ENCODE measurements around the gene SPATA6. TPM values are rescaled to one million over a fixed set of nuclear protein-coding genes. Genes with fewer than 3 reads are reported as not detected.
"Not testable (repeated sequence)": the region's sequence is repeated elsewhere in the genome, so short reads cannot be mapped to it uniquely, and the experiment has no call there.

SPATA6 gene
- total RNA-seq, 1 donor from 2014 or later, result 0.79 TPM

DNA sequence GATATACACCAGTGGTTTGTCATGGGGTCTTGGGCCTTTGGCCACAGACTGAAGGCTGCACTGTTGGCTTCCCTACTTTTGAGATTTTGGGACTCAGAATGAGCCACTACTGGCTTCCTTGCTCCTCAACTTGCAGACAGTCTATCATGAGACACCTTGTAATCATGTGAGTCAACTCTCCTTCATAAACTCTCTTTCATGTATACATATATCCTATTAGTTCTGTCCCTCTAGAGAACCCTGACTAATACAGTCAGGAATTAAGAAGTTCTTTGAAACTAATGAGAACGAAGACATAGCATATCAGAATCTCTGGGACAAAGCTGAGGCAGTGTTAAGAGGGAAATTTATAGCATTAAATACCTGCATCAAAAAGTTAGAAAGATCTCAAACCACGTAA, 138.7 kb downstream of the SPATA6 start:
- Histone ChIP-seq H3K27me3 (ENCODE audit: control insufficient read depth, insufficient read depth, low read length) (no peaks in the 10 kb centered on the region), H3K4me3 (ENCODE audit: low read depth, low read length) (no peak overlapping the region), H3K36me3 (ENCODE audit: control insufficient read depth, insufficient read depth, low read length) (no peaks in the 10 kb centered on the region)
- TF ChIP-seq, protein P1, sequence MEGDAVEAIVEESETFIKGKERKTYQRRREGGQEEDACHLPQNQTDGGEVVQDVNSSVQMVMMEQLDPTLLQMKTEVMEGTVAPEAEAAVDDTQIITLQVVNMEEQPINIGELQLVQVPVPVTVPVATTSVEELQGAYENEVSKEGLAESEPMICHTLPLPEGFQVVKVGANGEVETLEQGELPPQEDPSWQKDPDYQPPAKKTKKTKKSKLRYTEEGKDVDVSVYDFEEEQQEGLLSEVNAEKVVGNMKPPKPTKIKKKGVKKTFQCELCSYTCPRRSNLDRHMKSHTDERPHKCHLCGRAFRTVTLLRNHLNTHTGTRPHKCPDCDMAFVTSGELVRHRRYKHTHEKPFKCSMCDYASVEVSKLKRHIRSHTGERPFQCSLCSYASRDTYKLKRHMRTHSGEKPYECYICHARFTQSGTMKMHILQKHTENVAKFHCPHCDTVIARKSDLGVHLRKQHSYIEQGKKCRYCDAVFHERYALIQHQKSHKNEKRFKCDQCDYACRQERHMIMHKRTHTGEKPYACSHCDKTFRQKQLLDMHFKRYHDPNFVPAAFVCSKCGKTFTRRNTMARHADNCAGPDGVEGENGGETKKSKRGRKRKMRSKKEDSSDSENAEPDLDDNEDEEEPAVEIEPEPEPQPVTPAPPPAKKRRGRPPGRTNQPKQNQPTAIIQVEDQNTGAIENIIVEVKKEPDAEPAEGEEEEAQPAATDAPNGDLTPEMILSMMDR (IDR thresholded peaks at IDR 0.05; ENCODE audit: insufficient read depth, low read length, severe bottlenecking), result no peak
- DNase-seq (ENCODE audit: low read depth) (peak; percentile 47), FAIRE-seq (no peak)

DNA sequence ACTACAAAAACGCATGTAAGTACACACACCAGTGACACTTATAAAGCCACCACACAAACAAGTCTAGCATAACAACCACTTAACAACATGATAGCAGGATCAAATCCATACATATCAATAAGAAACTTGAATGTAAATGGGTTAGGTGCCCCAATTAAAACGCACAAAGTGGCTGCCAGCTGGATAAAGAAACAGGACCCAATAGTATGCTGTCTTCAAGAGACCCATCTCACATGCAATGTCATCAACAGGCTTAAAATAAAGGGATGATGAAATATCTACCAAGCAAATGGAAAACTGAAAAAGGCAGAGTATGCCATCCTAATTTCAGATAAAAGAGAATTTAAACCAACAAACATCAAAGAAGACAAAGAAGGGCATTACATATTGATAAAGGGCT, 139.9 kb downstream of the SPATA6 start:
- no peak for FAIRE-seq
- no peak for DNase-seq (ENCODE audit: low read depth)
- H3K27me3 ChIP-seq (ENCODE audit: control insufficient read depth, insufficient read depth, low read length), result no peaks in the 10 kb centered on the region
- TF ChIP-seq, protein P1 (IDR thresholded peaks at IDR 0.05; ENCODE audit: insufficient read depth, low read length, severe bottlenecking), result no peak
- H3K4me3 ChIP-seq (ENCODE audit: low read depth, low read length), result no peak overlapping the region
- no peaks in the 10 kb centered on the region for H3K36me3 ChIP-seq (ENCODE audit: control insufficient read depth, insufficient read depth, low read length)

DNA sequence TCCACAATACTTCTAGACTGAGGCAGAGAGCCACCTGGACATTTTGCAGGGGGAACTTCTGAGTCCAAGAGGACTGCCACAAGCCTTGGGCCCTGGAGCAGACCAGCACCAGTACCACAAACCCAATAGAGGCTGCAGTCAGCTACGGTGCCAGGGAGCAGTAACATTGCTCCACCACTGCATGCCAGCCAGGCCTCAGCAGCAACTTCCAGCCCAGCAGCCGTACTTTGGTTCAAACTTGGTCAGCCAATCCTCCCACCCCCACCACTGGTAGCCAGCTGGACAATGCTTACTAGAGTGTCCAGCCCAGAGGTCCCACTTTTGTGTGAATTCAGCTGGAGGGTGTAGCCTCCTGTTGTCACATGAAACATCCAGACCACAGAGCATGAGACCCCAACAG, 142.1 kb downstream of the SPATA6 start:
- DNase-seq (ENCODE audit: low read depth) (no peak), FAIRE-seq (no peak)
- Histone ChIP-seq H3K4me3 (ENCODE audit: low read depth, low read length) (no peak overlapping the region), H3K27me3 (ENCODE audit: control insufficient read depth, insufficient read depth, low read length) (no peaks in the 10 kb centered on the region), H3K36me3 (ENCODE audit: control insufficient read depth, insufficient read depth, low read length) (no peaks in the 10 kb centered on the region)
- TF ChIP-seq, protein P1 (IDR thresholded peaks at IDR 0.05; ENCODE audit: insufficient read depth, low read length, severe bottlenecking), result no peak

DNA sequence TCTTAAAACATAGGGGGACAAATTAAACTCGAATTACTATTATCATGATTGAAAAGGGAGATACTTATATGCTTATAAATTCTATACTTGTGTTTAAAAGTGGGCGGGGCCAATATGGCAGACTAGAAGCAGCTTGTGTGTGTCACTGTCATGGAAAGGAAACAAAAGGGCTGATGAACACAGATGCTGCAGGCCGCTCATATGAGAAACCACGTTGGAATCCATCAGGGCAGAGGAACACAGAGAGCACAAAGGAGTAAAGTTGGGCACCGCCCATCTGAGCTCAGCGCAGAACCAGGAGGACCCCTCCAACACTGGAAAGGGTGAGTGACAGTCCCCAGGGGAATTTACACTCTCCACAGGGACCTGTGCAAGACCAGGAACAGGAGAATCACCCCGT, 142.5 kb downstream of the SPATA6 start:
- H3K27me3 ChIP-seq (ENCODE audit: control insufficient read depth, insufficient read depth, low read length), result no peaks in the 10 kb centered on the region
- peak; percentile 7 for FAIRE-seq
- TF ChIP-seq, protein P1 (IDR thresholded peaks at IDR 0.05; ENCODE audit: insufficient read depth, low read length, severe bottlenecking), result no peak
- H3K36me3 ChIP-seq (ENCODE audit: control insufficient read depth, insufficient read depth, low read length), result no peaks in the 10 kb centered on the region
- H3K4me3 ChIP-seq (ENCODE audit: low read depth, low read length), result no peak overlapping the region
- no peak for DNase-seq (ENCODE audit: low read depth)

DNA sequence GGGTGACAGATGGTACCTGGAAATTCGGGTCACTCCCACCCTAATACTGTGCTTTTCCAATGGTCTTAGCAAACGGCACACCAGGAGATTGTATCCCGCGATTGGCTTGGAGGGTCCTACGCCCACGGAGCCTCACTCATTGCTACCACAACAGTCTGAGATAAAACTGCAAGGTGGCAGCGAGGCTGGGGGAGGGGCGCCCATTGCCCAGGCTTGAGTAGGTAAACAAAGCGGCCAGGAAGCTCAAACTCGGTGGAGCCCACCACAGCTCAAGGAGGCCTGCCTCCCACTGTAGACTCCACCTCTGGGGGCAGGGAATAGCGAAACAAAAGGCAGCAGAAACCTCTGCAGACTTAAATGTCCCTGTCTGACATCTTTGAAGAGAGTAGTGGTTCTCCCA, 160.2 kb downstream of the SPATA6 start:
- not testable (repeated sequence) for FAIRE-seq; H3K4me3 ChIP-seq (ENCODE audit: low read depth, low read length); DNase-seq (ENCODE audit: low read depth); H3K27me3 ChIP-seq (ENCODE audit: control insufficient read depth, insufficient read depth, low read length); H3K36me3 ChIP-seq (ENCODE audit: control insufficient read depth, insufficient read depth, low read length)

DNA sequence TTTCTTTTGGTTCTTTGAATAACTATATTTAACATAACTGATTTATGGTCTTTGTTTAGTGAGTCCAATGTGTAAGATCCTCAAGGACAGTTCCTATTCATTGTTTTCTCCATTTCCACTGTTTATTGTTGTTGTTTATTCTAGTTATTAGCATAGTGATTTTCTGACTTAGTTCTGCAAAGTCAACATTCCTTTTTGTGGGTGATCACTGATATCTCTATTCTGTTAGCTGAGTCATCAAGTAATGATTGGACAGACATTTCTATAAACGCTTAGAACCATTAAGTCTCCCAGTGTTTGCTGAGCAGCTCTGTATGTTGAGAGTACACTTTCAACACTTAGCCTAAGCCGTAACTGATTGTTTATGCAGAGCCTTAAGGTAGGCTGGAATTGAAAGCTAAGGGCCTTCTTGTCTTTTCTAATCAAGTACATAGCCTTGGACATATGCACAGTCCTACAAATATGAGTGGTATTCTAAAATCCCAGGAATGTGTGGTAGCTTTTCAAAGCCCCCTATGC, 162.4 kb downstream of the SPATA6 start:
- Histone ChIP-seq H3K27me3 (ENCODE audit: control insufficient read depth, insufficient read depth, low read length) (no peaks in the 10 kb centered on the region), H3K36me3 (ENCODE audit: control insufficient read depth, insufficient read depth, low read length) (no peaks in the 10 kb centered on the region), H3K4me3 (ENCODE audit: low read depth, low read length) (no peak overlapping the region)
- FAIRE-seq, result no peak
- DNase-seq (ENCODE audit: low read depth), result peak; percentile 10
- TF ChIP-seq, protein P1 (IDR thresholded peaks at IDR 0.05; ENCODE audit: insufficient read depth, low read length, severe bottlenecking), result no peak

Data from bronchial epithelial cell (primary cell).